Activated CD8-positive, alpha-beta memory T cell treated with anti-CD3 and anti-CD28 coated beads for 1 hour (primary cell): ENCODE results near the gene CBLL1.

Source experiments
- DNase-seq, 2 donors: peaks; one replicate each; pipeline ENCODE4 v3.0.0-alpha.2; 2020; ENCODE audit warnings: low read depth in 1 of 2; ENCODE audit errors: extremely low read depth in 1 of 2

The CBLL1 gene

GRCh38 chr7:107809179-107809578 lies 65.2 kb downstream of the CBLL1 start:
- DNase-seq: no peak

- DNase-seq: no peak
Measured at GRCh38 chr7:107810626-107811025, 66.7 kb downstream of the CBLL1 start.
